T-helper 9 cell (primary cell): ENCODE results near the gene CACNA1C.

Source experiments
- DNase-seq: peaks from one replicate; pipeline ENCODE4 v3.0.0-alpha.2; 2020

Gene CACNA1C

DNA sequence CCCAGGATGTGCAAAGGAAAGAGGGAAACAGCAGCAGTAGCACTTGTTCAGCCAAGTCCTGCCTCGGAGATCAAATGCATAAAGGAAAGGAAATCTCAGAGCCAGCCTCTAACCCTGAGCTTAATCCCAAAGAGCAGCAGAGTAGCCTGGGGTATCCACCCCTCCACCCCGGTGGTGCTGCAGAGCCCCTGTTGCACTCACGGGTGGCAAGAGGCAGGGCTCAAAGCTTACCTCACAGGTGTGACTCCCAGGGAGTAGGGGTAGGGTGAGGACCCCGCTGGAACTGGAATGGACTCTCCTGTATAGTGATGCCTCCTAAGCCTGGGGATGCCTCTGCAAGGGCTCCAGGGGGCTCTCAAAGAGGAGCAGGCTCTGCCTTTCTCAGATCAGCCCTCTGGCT is 211.1 kb downstream of the CACNA1C start:
- DNase-seq = no peak

DNA sequence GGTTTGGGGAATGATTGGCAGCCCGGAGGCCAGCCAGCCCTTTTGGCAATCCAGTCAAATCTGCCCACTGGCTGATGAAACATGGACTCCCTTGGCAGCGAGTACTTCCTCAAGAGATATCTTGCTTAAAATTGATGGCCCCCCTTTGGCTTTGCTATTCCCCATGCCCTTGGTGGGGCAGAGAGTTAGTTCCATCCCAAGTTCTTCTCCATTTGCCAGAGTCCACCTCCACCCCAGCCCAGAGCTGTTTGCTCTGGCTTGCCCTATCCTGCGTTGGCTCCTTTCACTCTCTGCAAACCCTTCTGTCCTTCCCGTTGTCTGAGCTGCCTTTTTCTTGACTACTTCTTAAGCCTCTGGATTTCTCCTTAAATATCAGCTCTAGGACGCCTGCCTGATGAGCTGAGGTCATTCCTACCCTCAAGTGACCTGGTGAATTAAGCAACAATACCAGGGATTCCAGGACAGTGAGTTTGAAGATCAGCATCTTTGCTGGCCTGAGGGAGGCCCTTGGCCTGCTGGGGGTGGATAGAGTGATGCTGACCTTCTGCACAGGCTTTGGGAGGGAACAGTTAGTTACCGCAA is 212.0 kb downstream of the CACNA1C start:
- no peak for DNase-seq

DNA sequence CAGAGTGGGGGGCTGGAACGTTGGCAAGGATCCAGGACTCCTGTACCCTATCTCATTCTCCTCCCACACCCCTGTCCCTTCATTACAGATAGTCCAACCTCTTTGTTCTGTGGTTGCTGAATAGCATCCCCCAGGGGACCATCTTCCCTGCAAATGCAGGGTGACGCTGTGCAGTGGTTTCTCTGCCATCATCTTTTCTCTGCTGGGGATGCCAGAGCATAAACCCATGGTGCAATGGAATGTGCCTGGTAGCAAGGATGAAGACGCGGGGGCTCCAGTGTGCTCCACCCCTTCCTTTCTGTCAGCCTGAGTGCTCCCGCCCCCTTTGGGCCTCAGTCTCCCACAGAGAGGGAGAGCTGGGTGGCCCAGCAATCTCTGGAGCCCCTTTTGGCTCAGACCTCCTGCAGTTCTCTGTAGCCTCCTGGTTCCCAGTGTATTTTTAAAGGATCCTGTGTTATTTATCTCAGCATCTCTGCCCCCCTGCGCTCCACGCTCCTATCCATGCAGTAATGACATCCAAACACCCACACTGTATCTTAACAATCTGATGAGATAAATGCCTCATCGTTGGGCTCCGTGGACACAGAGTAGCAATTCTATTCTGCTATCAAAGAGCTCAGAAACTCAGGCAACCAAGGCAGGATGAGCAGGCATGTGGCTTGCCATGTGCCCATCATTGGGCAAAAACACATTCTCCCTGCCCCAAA is 212.8 kb downstream of the CACNA1C start:
- no peak for DNase-seq

DNA sequence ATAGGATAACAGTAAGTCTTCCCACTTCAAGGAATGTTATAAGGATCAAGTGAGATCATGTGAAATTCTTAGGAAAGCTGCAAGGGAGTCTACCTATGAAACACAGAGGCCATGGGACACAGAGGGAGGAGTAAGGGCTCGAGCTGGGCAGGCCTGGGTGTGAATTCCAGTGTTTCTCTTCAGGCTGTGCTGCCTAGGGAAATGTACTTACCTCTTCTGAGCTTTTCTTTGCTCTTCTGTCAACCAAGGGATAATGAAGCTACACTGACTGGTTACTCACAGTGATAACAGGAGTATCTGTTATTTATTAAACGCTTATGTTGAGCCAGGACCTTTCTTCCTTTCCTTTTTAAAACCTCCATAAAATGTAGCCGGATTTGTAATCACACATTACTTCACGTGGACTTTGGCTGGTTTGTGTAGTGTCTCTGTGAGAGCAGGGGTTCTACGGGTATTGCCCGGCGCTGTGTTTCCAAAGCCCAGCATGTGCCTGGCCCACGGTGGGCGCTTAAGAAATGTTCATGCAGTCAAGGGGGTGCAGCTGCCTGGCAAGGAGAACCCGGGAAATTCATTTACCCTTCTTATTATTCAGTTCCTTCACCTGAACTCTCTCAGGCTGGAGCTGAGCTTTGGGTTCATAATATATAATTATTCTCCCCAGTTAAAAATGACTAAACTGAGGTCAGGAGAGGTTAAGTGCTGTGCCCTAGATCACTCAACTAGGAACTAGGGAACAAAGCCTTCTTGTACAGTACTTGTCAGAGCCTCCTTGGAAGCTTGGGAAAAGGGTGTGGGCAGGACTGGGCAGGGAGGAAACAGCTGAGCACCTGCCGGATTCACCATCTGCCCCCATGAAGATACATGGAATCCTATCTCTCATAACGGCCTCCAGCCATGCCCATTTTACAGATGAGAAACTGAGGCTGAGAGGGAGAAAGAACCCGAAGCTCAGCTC is 214.2 kb downstream of the CACNA1C start:
- no peak for DNase-seq

DNA sequence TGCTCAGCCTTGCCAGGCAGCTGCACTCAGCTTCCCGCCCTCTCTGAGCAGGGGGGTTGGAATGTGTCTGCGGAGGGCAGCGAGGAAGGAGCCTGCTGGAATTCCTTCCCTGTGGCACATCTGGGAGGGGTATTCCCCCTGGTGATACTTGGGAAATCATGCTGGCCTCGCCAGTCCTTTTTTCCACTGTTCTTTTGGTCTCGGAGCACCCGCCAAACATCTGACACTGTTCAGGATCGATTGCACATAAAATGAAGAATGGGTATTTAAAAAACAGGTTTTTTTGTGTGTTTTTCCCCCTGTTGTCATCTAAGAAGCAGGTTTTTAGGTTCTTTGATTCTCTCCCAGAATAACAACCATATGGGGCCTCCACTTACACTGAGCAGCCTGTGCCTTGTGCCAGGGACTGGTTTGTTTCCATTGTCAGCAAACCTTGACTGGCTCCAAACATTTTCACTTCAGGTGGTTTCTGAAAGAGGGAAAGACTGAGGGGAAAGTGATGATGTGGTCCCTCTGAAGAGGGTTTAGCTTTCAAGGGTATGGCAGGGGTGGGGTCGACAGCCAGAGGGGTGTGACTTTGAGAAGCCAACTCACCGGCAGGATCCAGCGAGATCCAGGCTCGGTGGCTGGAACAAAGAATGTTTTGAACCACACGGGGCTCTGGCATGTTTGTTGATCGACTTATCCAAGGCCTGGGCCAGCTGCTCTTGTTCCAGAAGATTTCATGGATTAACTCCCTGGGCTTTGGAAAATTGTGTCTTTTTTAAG is 215.1 kb downstream of the CACNA1C start:
- DNase-seq = no peak

DNA sequence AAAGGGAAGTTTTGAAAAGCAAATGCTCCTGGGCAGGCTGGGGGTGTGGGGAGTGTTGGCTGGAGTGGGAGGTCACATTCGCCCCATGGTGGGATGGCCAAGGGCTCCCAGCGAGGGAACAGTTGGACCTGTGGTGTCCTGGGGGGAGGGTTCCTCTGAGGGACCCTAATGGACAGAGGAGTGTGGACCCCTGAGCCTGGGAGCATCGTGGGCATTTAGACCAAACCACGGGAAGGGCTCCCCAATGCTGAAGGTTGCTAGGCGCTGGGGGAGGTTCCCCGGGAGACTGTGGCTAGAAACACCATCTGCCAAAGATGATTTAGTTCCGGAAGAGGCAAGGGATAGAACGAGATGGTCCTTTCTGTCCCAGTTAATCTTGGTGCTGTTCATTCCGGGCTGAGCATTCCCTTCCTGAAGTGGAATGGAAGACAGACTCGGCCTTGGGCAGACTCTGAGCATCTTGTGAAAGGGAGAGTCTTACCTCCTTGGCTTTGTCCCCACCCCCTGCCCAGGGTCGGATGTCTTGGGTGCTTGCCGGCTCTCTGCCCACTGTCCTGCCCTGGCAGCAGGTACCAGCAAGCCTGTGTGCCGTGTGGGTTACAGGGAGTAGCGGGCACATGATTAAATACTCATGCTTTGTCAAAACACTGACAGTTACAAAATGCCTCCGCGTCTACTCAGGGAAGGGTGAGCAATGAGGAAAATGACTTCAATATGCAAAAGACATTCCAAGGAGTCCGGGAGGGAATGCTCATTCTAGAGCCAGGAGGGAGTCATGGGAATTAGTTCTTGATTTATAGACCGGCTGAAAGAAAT is 215.9 kb downstream of the CACNA1C start:
- no peak for DNase-seq

DNA sequence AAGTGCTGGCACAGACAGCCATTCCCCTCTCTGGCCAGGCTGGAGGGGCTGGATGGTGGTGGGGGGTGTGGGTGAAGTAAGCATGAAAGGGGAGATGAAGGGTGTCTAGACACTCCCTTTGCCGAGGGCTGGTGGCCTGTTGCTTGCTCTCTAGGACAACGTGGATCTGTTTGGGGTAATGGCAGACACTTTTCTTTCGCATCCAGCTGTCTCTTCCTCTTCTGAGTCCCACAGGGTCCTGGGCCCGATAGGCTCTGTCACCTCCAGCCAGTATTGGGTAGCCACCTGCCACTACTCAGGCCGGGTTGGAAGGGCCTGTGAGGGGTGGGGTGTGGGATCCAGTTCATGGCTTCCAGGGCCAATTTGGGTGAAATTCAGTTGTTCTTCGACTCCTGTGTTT is 218.1 kb downstream of the CACNA1C start:
- no peak for DNase-seq

DNA sequence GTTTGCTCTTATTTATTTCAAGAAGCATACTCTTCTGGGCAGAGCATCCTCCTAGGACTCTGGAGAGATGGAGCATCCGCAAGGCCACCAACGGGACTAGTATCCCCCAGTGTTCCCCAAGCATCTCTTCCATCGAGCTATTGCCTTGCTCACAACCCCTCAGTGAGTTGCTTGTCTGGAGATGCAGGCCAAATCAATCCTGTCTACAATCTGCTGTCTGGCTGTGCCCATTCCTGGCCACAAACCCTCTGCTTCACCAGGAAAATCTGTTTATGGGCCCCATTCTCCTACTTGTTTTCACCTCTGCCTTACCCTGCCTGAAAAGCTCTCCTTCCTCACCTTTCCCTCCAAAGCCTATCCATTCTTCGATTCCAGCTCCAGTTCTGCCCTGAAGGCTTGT is 219.2 kb downstream of the CACNA1C start:
- DNase-seq = no peak

DNA sequence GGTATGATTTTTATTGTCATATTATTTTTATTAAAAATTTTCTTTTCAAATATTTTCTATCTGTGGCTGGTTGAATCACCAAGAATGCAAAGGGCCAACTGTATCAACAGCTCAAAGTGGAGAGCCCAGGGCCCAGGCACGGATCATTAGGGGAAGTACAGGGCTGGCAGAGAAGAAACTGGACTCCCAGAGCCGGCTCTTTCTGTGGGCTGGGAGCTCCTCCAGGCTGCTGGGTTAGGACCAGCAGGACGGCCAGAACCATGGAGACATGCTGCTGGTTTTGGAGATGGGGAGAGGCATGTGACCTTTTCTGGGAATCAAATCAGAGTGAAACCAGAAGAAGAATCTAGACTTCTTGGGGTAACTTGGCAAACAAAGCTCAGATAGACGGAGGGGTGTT is 220.5 kb downstream of the CACNA1C start:
- no peak for DNase-seq

DNA sequence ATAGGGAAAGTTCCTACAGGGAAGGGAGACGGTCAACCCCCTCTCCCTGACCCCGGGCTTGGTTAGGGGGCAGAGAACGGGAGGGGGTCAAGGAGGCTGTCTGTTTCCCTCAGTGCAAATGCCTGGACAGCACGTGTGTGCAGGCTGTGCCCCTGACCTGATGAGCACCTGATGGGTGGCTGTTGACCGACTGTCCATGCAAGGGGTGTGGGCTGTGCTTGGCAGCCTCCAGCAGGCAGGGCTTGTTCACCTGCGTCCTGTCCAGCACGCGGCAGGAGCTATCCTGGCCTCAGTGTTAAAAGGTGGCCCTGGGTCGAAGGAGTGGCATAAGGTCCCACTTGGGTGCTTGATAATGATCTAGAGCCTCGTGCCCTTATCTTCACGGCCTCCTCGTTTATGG is 221.0 kb downstream of the CACNA1C start:
- DNase-seq = no peak

DNA sequence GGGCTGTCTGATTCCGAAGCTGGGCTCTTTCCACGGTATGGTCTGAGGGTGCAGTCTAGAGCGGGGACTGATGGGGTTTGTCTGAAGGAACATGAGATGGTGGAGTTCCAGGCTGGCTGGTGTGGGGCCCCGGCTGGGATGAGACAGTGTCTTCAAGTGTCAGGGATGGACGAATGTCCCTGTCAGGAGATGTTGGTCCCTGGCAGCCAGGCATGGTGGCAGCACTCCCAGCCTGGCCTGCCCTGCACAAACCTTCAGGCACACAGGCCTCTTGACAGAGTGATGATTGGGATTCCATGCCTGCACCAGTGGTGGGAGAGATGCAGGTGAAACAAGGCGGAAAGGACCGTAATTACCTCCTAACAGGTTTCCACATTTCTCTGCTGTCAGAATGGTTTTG is 221.9 kb downstream of the CACNA1C start:
- no peak for DNase-seq

DNA sequence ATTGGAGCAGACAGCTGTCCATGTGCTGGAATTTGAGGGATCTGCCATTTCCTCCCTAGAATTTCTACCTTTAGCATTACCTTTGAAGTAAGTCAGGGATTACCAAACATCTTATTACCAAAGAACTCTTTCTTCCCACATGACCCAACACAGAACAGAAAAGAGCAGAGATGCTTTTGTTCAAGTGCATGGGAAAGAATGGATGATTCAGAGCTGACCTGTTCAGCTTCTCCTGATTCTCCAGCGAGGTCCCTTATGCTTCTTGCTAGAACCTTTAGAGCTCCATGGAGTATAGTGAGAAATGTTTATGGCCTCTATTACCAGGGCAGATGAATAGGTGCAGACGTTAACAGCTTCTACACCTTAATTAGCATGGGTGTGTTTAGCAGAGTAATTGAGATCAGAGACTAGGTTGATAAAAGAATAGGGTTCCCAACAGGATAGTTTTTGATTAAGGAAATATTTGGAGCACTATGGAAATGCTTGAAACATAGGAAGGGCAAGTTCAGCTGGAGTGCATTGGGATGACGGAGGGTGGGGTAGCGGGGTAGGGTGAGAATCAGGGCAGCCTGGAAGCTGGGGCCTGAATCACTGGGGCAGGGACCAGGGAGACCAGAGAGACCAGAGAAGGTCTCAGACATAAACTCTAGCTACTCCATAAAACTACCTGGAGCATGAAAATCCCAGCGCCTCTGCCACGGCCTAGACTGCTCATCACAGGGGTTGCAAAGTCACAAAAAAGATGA is 223.7 kb downstream of the CACNA1C start:
- no peak for DNase-seq

DNA sequence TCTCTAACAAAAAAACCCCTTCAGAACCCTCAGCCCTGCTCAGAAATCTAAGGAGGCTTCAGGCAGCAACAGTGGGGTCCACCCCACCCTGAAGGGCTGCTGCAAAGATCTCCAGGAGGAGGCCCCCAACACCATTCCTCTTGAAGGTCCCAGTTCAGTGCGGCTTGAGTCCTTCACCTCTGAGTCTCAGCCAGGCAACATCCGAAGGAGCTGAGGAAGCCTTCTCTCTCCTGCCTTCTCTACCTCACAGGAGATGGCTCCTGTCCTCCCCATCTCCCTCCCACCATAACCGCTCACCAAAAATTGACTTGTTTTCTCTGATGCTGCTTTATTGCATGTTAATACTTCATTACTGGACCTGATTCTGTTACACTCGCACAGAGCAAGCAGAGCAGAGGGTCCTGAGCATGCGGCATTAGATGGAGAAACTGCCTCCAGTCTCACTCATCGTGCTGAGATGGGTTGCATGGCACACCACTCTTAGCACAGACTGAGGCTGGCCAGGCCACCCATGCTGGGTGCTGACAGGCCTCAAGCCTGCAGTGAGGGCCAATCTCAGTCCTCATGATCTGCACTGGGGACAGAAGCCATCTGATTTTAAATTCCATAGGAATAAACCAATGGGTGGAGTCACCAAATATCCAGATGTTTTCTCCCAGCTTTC is 224.8 kb downstream of the CACNA1C start:
- no peak for DNase-seq

DNA sequence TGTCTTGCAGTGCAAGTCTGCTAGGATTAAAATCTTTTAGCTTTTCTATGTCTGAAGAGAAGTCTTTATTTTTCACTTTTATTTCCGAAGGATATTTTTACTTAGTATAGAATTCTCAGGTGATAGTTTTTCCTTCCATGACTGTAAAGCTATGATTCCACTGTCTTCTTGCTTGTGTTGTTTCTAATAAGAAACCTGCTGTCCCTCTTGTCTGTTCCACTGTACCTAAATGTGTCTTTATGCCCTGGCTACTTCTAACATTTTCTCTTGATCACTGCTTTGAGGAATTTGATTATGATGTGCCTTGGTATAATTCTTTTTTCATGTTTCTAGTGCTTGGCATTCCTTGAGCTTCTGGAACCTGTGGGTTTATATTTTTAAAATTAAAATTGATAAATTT is 228.7 kb downstream of the CACNA1C start:
- no peak for DNase-seq

DNA sequence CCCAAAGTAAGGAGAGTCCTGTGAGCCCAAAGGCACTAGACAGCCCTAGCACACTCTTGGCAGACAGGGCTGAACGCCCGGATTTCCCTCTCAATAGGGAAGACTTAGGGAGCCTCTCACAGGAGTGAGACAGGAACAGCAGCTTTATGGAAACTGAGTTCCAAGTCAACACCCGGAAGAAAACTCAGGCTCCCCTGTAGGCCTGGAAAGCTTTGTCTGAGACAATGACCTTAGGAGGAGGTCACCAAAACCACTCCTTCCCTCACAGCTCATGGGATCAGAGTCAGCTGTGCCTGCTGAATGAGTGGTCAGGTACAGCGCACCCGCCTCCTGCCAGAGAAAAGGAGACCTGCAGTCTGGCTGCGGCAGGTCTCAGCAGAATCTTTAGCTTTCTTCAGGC is 229.5 kb downstream of the CACNA1C start:
- DNase-seq = no peak

DNA sequence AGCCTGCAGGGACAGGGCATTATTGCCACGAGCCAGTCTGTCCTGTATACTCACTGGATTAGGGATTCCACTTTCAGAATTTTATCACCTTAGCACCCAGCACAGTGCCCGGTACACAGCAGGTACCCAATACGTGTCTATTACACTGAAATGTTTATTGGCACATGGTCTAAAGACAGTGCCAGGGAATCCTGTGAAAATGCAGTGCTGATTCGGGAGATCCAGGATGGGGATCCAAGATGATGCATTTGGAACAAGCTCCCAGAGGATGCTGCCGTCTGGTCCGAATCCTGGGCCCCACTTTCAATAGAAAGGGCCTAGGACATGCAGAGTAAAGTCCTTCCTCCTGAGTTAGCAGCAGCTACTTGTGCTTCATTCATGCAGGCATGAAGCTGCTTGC is 230.7 kb downstream of the CACNA1C start:
- no peak for DNase-seq

DNA sequence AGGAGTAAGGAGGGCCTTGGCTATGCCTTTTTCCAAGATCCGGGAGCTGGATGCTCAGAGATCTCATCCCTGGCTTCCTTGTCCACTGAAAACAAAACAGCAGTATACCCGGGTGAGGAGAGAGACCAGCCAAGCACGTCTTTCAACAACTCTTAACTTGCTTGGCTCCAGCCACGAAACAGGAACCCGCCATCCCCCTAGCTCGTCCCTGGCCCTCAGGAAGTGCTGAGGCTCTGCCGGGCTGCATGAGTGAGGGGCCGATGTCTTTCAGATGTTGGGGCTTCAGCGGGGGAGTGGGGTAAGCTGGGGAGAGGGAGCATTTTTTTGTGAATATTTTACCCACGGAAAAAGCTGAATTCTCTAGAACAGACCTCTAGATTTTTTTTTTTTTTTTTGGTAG is 231.1 kb downstream of the CACNA1C start:
- DNase-seq = no peak

DNA sequence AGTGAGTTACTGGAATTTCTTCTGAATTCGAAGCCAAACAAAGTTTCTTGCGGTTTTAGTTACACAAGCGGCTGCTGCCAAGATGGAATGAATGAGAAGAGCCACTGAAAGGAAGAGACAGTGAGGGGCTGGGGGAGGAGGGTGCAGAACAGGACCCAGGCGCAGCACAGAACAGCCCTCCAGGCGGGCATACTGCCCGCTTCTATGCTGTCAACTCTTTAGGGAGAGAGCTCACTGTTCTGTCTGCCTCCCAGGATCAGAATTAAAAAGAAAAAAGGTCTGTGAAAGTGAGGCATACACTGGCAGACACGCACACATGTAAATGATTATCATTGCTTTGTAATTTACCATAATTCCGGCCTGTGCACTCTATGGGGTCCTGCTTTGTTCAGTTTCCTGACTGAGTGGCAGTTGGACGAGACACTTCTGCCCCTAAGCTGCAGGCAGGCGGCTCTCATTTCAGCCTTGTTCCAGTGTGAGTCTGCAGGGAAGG is 231.6 kb downstream of the CACNA1C start:
- no peak for DNase-seq

DNA sequence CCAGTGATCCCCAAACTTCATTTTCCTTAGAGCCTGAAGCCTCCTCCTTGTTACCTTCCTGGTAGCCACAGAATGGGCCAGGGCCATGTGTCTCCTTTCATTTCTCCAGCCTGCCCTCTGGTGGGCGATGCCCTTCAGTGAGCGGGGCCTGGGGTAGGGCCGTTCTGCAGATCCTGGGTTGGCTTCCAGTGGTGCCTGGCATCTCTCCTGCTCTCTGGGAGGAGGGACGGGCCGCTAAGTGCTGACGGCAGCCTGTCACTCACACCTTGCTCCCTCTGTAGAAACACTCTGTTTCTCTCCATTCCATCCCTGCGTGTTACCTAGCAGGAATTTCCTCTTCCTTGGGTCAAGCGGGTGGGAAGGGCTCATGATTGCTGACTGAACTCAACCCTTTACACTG is 232.1 kb downstream of the CACNA1C start:
- no peak for DNase-seq

DNA sequence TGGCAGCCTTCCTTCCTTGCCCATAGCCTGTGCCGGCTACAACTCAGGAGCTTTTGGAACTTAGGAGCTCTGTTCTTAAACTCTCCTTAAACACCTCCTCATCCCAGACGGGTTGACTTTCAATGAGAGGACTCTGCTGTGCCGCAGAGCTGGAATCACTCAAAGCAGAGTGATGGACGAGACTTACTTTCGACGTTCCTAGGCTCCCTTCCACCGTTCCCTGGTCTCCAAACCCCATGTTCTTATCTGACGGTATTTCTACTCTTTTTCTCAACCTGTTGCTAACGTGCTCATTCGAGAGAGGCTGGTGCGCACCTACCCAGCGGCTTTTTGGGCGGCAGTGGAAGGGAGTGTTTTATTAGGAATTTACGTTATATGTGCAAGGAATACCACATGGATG is 232.7 kb downstream of the CACNA1C start:
- no peak for DNase-seq

DNA sequence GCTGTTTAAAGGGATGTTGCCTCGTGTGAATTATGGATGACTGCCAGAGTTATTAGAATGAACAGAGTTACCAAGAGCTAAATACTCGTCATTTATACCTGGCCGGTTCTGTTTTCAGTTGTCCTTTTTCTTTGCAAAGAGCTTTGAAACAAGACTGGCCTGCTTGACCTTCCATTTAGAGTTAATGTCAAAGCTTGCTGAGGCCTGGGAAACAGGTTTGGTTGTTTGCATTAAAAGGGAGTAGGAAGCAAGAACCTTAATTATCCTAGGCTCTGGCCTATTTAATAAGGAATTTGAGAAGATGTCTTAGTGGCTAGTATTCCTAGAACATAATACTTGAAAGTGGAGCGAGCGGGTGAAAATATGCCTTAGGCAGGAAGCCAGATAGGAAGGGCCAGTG is 233.3 kb downstream of the CACNA1C start:
- DNase-seq = no peak
